ENCODE measurements around the gene QSOX2. TPM values are rescaled to one million over a fixed set of nuclear protein-coding genes. Genes with fewer than 3 reads are reported as not detected.

QSOX2 gene
- total RNA-seq, 1 experiment from 2014 or later = 34.6 TPM

GRCh38 chr9:136177224-136177623 is 68.4 kb downstream of the QSOX2 start:
- no peak for DNase-seq (ENCODE audit: low read depth, low spot score)
- intact Hi-C loops (cut with micrococcal nuclease) = no loop called here
- no peaks in the 10 kb centered on the region for H3K27me3 ChIP-seq (ENCODE audit: insufficient read depth, low read length)

More at GRCh38 chr9:136177224-136177623, 68.4 kb downstream of the QSOX2 start:
- H3K27ac ChIP-seq (ENCODE audit: low read depth, low read length) = no peak overlapping the region
- H3K4me1 ChIP-seq (ENCODE audit: control insufficient read depth in 1 of 2, insufficient read depth in 2 of 2, low read length in 2 of 2) = no peaks in the 10 kb centered on the region
- no peaks in the 10 kb centered on the region for H3K79me2 ChIP-seq (ENCODE audit: insufficient read depth, low read length)
- no peaks in the 10 kb centered on the region for H3K9me2 ChIP-seq (ENCODE audit: insufficient read depth)
- ATAC-seq = no peak
- TF ChIP-seq ATF3 (IDR thresholded peaks at IDR 0.05) (no peak), EGR1 (IDR thresholded peaks at IDR 0.05; ENCODE audit: low read depth) (no peak), EZH2phosphoT487 (IDR thresholded peaks at IDR 0.05; ENCODE audit: borderline replicate concordance) (no peak), EZH2 (IDR thresholded peaks at IDR 0.05) (no peak), ZBTB33 (IDR thresholded peaks at IDR 0.05; ENCODE audit: extremely low read depth, insufficient replicate concordance, low read length) (no peak), CTCF (IDR thresholded peaks at IDR 0.05 in 2 of 3, conservative IDR thresholded peaks at IDR 0.05 in 1 of 3; ENCODE audit: borderline replicate concordance in 1 of 3, insufficient read depth in 1 of 3, low read depth in 2 of 3, low read length in 2 of 3) (no peak), SRF (IDR thresholded peaks at IDR 0.05; ENCODE audit: low read depth) (no peak), REST (IDR thresholded peaks at IDR 0.05; ENCODE audit: low read depth) (no peak), CEBPB (IDR thresholded peaks at IDR 0.05; ENCODE audit: low read depth) (no peak), TCF7L2 (IDR thresholded peaks at IDR 0.05; ENCODE audit: borderline replicate concordance, extremely low read depth, insufficient read depth, insufficient read length) (no peak), CBX3 (IDR thresholded peaks at IDR 0.05; ENCODE audit: low read depth) (no peak), ELF1 (IDR thresholded peaks at IDR 0.05; ENCODE audit: borderline replicate concordance, low read depth) (no peak), POLR2AphosphoS5 (IDR thresholded peaks at IDR 0.05; ENCODE audit: low read depth, low read length) (no peak), ZFX (IDR thresholded peaks at IDR 0.05) (no peak), SIN3A (IDR thresholded peaks at IDR 0.05; ENCODE audit: low read depth) (no peak)
- no peaks in the 10 kb centered on the region for H3K36me3 ChIP-seq (ENCODE audit: control insufficient read depth in 1 of 2, insufficient read depth in 2 of 2, low read length in 2 of 2)
- no peak overlapping the region for H3K4me3 ChIP-seq (replicated peaks in 1 of 2; ENCODE audit: low read depth in 1 of 2, low read length in 2 of 2)
- ChIA-PET POLR2A (no interaction called here), RAD21 (ENCODE audit: low non-redundant PET in 1 of 2, low total read pairs in 2 of 2, uncharacterized antibody in 2 of 2, unreplicated experiment in 2 of 2) (no interaction called here), CTCF (no interaction called here)
- no peak overlapping the region for H2AFZ ChIP-seq (ENCODE audit: low read depth, low read length, poor library complexity, severe bottlenecking)
- no peak overlapping the region for H3K4me2 ChIP-seq (ENCODE audit: low read length)
- no peaks in the 10 kb centered on the region for H4K20me1 ChIP-seq (ENCODE audit: insufficient read depth)
- no peak overlapping the region for H3K9ac ChIP-seq (ENCODE audit: low read length)
- no TSS peak for BruUV-seq (replicated peaks)
- H3K9me3 ChIP-seq (ENCODE audit: control insufficient read depth in 1 of 2, insufficient read depth in 1 of 2, low read depth in 1 of 2, low read length in 2 of 2) = no peaks in the 10 kb centered on the region
